ENCODE measurements around the gene STAT5B. TPM values are rescaled to one million over a fixed set of nuclear protein-coding genes. Genes with fewer than 3 reads are reported as not detected.

Gene STAT5B
- total RNA-seq, 1 experiment from 2014 or later: 7.1 TPM

GRCh38 chr17:42270596-42270995 lies 5.6 kb downstream of the STAT5B start:
- no TSS peak for BruUV-seq (replicated peaks)
- H3K4me2 ChIP-seq (ENCODE audit: low read length): no peak overlapping the region
- no peak for ATAC-seq
- H3K9me2 ChIP-seq (ENCODE audit: insufficient read depth): no peaks in the 10 kb centered on the region
- intact Hi-C loops (cut with micrococcal nuclease): no loop called here
- H3K4me1 ChIP-seq (ENCODE audit: control insufficient read depth in 1 of 2, insufficient read depth in 2 of 2, low read length in 2 of 2): peaks cover 13 to 20% of the 10 kb centered on the region in 2 experiments; a peak in 3 of 4 replicates
- peaks cover 60% of the 10 kb centered on the region for H3K79me2 ChIP-seq (ENCODE audit: insufficient read depth, low read length)
- H2AFZ ChIP-seq (ENCODE audit: low read depth, low read length, poor library complexity, severe bottlenecking): no peak overlapping the region
- TF ChIP-seq SIN3A (IDR thresholded peaks at IDR 0.05; ENCODE audit: low read depth) (no peak), MAX (IDR thresholded peaks at IDR 0.05) (no peak), POLR2A (IDR thresholded peaks at IDR 0.05; ENCODE audit: borderline replicate concordance, extremely low read depth, insufficient read depth, insufficient read length) (no peak), EZH2phosphoT487 (IDR thresholded peaks at IDR 0.05; ENCODE audit: borderline replicate concordance) (no peak), ELF1 (IDR thresholded peaks at IDR 0.05; ENCODE audit: borderline replicate concordance, low read depth) (no peak), CBX3 (IDR thresholded peaks at IDR 0.05; ENCODE audit: low read depth) (no peak), CEBPB (IDR thresholded peaks at IDR 0.05; ENCODE audit: low read depth) (no peak)
- H4K20me1 ChIP-seq (ENCODE audit: insufficient read depth): no peaks in the 10 kb centered on the region
- CTCF ChIA-PET: interaction anchor here (1.9 kb wide), 1 partner anchor 49 kb away, joined by 6 read pairs; no protein-coding TSS in a partner anchor
- DNase-seq (ENCODE audit: low read depth, low spot score): no peak
- POLR2A ChIA-PET: no interaction called here
- no peak overlapping the region for H3K9ac ChIP-seq (ENCODE audit: low read length)
- RAD21 ChIA-PET (ENCODE audit: low non-redundant PET in 1 of 2, low total read pairs in 2 of 2, uncharacterized antibody in 2 of 2, unreplicated experiment in 2 of 2): no interaction called here
- no peaks in the 10 kb centered on the region for H3K36me3 ChIP-seq (ENCODE audit: control insufficient read depth in 1 of 2, insufficient read depth in 2 of 2, low read length in 2 of 2)
- no peak overlapping the region for H3K27ac ChIP-seq (ENCODE audit: low read depth, low read length)
- H3K27me3 ChIP-seq (ENCODE audit: insufficient read depth, low read length): 0 out of 2 replicates have a peak, but pooled peaks cover 5% of the 10 kb centered on the region
- H3K9me3 ChIP-seq (ENCODE audit: control insufficient read depth in 1 of 2, insufficient read depth in 1 of 2, low read depth in 1 of 2, low read length in 2 of 2): no peaks in the 10 kb centered on the region
- H3K4me3 ChIP-seq (replicated peaks in 1 of 2; ENCODE audit: low read depth in 1 of 2, low read length in 2 of 2): no peak overlapping the region

GRCh38 chr17:42270170-42270535 lies 6.0 kb downstream of the STAT5B start:
- Histone ChIP-seq H3K9me3 (ENCODE audit: control insufficient read depth in 1 of 2, insufficient read depth in 1 of 2, low read depth in 1 of 2, low read length in 2 of 2) (no peaks in the 10 kb centered on the region), H3K4me2 (ENCODE audit: low read length) (no peak overlapping the region), H3K27me3 (ENCODE audit: insufficient read depth, low read length) (0 out of 2 replicates have a peak, but pooled peaks cover 5% of the 10 kb centered on the region), H3K36me3 (ENCODE audit: control insufficient read depth in 1 of 2, insufficient read depth in 2 of 2, low read length in 2 of 2) (no peaks in the 10 kb centered on the region), H4K20me1 (ENCODE audit: insufficient read depth) (no peaks in the 10 kb centered on the region), H3K27ac (ENCODE audit: low read depth, low read length) (no peak overlapping the region), H3K79me2 (ENCODE audit: insufficient read depth, low read length) (peaks cover 59% of the 10 kb centered on the region), H3K4me3 (replicated peaks in 1 of 2; ENCODE audit: low read depth in 1 of 2, low read length in 2 of 2) (no peak overlapping the region), H3K4me1 (ENCODE audit: control insufficient read depth in 1 of 2, insufficient read depth in 2 of 2, low read length in 2 of 2) (peaks cover 13 to 16% of the 10 kb centered on the region in 2 experiments; a peak in 3 of 4 replicates), H3K9ac (ENCODE audit: low read length) (no peak overlapping the region), H3K9me2 (ENCODE audit: insufficient read depth) (no peaks in the 10 kb centered on the region), H2AFZ (ENCODE audit: low read depth, low read length, poor library complexity, severe bottlenecking) (no peak overlapping the region)
- intact Hi-C loops (cut with micrococcal nuclease): no loop called here
- ChIA-PET RAD21 (ENCODE audit: low non-redundant PET in 1 of 2, low total read pairs in 2 of 2, uncharacterized antibody in 2 of 2, unreplicated experiment in 2 of 2) (no interaction called here), POLR2A (no interaction called here), CTCF (interaction anchor here (1.9 kb wide), 1 partner anchor 48 kb away, joined by 6 read pairs; no protein-coding TSS in a partner anchor)
- BruUV-seq (replicated peaks): no TSS peak
- DNase-seq (ENCODE audit: low read depth, low spot score): no peak
- ATAC-seq: no peak
- TF ChIP-seq ZBTB33 (IDR thresholded peaks at IDR 0.05; ENCODE audit: extremely low read depth, insufficient replicate concordance, low read length): no peak
- TF ChIP-seq JUND (IDR thresholded peaks at IDR 0.05): no peak
- no peak for TF ChIP-seq CEBPB (IDR thresholded peaks at IDR 0.05; ENCODE audit: low read depth)
- TF ChIP-seq EZH2 (IDR thresholded peaks at IDR 0.05): no peak
- TF ChIP-seq RAD21 (IDR thresholded peaks at IDR 0.05; ENCODE audit: low read depth): no peak
- no peak for TF ChIP-seq TCF7L2 (IDR thresholded peaks at IDR 0.05; ENCODE audit: borderline replicate concordance, extremely low read depth, insufficient read depth, insufficient read length)
- TF ChIP-seq FOSL1 (IDR thresholded peaks at IDR 0.05; ENCODE audit: low read depth): no peak
- no peak for TF ChIP-seq ZNF274 (IDR thresholded peaks at IDR 0.05; ENCODE audit: low read depth, low read length)
- no peak for TF ChIP-seq EGR1 (IDR thresholded peaks at IDR 0.05; ENCODE audit: low read depth)
- TF ChIP-seq SIN3A (IDR thresholded peaks at IDR 0.05; ENCODE audit: low read depth): no peak
- TF ChIP-seq ELF1 (IDR thresholded peaks at IDR 0.05; ENCODE audit: borderline replicate concordance, low read depth): no peak
- TF ChIP-seq CTCF (IDR thresholded peaks at IDR 0.05 in 2 of 3, conservative IDR thresholded peaks at IDR 0.05 in 1 of 3; ENCODE audit: borderline replicate concordance in 1 of 3, insufficient read depth in 1 of 3, low read depth in 2 of 3, low read length in 2 of 3): no peak

Data from HCT116 (cell line).